Measurements from ENCODE around the gene MADD. TPM values are rescaled to one million over a fixed set of nuclear protein-coding genes. Genes with fewer than 3 reads are reported as not detected.
A peak's percentile ranks its signal among the peaks of the same experiment; 100 is the strongest.

MADD gene
- total RNA-seq, 3 donors from 2014 or later (not counting 1 experiment from before 2014, with no cell fraction given), result 333 to 383 (median 335) TPM

DNA sequence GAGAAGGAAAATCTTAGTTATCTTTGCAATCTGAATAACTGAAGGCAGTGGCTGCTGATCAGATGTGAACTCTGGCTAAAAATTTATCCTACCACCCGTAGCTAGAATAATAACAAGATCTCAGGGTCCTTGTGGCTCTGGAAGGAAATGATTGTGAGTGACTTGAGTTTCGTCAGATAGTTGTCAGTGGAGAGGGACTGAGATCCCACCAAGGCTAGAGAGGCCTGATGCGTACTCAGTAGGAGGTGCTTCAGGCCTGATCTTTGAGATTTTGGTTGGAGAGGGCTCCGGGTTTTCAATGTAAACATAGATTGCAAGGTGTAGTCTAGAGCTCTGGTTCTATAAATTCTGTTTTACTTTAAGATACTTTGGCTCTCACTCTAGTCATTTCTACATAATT lies 1.4 kb downstream of the MADD start:
- H3K27ac Mint-ChIP-seq, result peak overlapping the region; percentile 76 to 87

DNA sequence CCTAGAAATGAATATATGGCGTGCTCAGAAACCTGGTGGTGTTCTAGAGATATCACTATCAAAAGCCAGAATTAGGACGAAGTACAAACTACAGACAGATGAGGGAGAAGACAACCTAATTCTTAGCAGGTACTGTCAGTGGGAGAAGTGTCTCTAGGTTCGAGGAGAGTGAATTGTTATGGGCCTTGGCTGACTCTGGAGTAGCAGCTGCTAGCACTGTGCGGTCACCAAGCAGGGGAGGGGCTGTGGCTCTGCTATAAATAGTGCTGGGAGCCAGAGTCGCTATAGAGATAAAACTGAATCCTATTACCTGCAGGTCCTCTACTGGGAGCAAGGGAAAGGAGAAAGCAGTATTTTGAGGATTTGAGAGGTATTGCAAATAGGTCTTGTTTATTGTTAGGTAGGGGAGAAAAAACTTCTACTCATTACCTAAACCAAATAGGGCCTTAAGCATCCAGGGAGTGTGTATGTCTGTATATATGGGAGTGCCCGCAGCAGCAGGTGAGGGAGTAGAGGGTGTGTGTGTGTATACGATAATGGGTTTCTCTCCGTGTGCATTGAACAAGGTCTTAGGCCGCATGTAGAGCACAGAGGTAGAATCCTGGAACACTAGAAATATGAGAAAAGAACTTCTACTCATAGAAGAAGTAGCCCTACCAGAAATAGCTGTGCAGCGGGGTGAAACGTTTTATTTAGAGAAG lies 2.2 kb downstream of the MADD start:
- Mint-ChIP-seq H3K36me3 (no peaks in the 10 kb centered on the region), H3K4me1 (peaks cover 55 to 63% of the 10 kb centered on the region in 2 donors), H3K27ac (peak overlapping the region; percentile 76 to 87), H3K4me3 (peak overlapping the region; percentile 83), H3K27me3 (ENCODE audit: low read depth in 2 of 2) (no peaks in the 10 kb centered on the region), H3K9me3 (no peaks in the 10 kb centered on the region)
- no peak overlapping the region for H3K4me3 ChIP-seq (ENCODE audit: low read length)
- intact Hi-C loops (cut with micrococcal nuclease), result loop anchor here (1.0 to 2.0 kb wide), 2 partner anchors 58 to 95 kb away; partner anchors contain the start of genes ARFGAP2 and DDB2
- H3K9me3 ChIP-seq (ENCODE audit: control insufficient read depth, insufficient read depth, low read length), result no peaks in the 10 kb centered on the region
- H3K36me3 ChIP-seq (ENCODE audit: control insufficient read depth, insufficient read depth, low read length), result peaks cover 29% of the 10 kb centered on the region
- 47% methylated on average over 8 of the region's 11 CpGs for WGBS (ENCODE audit: insufficient coverage)
- ATAC-seq, result no peak
- peak overlapping the region; percentile 92 for H3K27ac ChIP-seq (ENCODE audit: low read length)
- H3K4me1 ChIP-seq (ENCODE audit: control insufficient read depth, insufficient read depth, low read length), result peaks cover 39% of the 10 kb centered on the region
- DNase-seq, result no peak
- no peaks in the 10 kb centered on the region for H3K27me3 ChIP-seq (ENCODE audit: control insufficient read depth, insufficient read depth, low read length)
- TF ChIP-seq, protein P1, sequence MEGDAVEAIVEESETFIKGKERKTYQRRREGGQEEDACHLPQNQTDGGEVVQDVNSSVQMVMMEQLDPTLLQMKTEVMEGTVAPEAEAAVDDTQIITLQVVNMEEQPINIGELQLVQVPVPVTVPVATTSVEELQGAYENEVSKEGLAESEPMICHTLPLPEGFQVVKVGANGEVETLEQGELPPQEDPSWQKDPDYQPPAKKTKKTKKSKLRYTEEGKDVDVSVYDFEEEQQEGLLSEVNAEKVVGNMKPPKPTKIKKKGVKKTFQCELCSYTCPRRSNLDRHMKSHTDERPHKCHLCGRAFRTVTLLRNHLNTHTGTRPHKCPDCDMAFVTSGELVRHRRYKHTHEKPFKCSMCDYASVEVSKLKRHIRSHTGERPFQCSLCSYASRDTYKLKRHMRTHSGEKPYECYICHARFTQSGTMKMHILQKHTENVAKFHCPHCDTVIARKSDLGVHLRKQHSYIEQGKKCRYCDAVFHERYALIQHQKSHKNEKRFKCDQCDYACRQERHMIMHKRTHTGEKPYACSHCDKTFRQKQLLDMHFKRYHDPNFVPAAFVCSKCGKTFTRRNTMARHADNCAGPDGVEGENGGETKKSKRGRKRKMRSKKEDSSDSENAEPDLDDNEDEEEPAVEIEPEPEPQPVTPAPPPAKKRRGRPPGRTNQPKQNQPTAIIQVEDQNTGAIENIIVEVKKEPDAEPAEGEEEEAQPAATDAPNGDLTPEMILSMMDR (IDR thresholded peaks at IDR 0.05), result no peak

More for the DNA sequence above, 1.4 kb downstream of the MADD start:
- no peaks in the 10 kb centered on the region for H3K27me3 ChIP-seq (ENCODE audit: control insufficient read depth, insufficient read depth, low read length)
- intact Hi-C loops (cut with micrococcal nuclease), result loop anchor here (1.0 to 2.0 kb wide), 2 partner anchors 57 to 95 kb away; partner anchors contain the start of genes ARFGAP2 and DDB2
- no peaks in the 10 kb centered on the region for H3K9me3 ChIP-seq (ENCODE audit: control insufficient read depth, insufficient read depth, low read length)
- TF ChIP-seq, protein P1 (IDR thresholded peaks at IDR 0.05), result no peak
- no peaks in the 10 kb centered on the region for H3K36me3 Mint-ChIP-seq
- H3K4me3 ChIP-seq (ENCODE audit: low read length), result peak overlapping the region; percentile 69
- H3K27ac ChIP-seq (ENCODE audit: low read length), result peak overlapping the region; percentile 92
- peak in 1 of 3 donors; percentile 7 for ATAC-seq
- peak in 1 of 2 donors; percentile 42 for DNase-seq
- peaks cover 39% of the 10 kb centered on the region for H3K4me1 ChIP-seq (ENCODE audit: control insufficient read depth, insufficient read depth, low read length)
- no peaks in the 10 kb centered on the region for H3K9me3 Mint-ChIP-seq
- H3K4me3 Mint-ChIP-seq, result peak overlapping the region; percentile 83
- H3K27me3 Mint-ChIP-seq (ENCODE audit: low read depth in 2 of 2), result no peaks in the 10 kb centered on the region
- whole genome bisulfite sequencing (ENCODE audit: insufficient coverage), result 44% methylated on average over 3 of the region's 4 CpGs
- peaks cover 54 to 63% of the 10 kb centered on the region in 2 donors for H3K4me1 Mint-ChIP-seq
- peaks cover 21% of the 10 kb centered on the region for H3K36me3 ChIP-seq (ENCODE audit: control insufficient read depth, insufficient read depth, low read length)

DNA sequence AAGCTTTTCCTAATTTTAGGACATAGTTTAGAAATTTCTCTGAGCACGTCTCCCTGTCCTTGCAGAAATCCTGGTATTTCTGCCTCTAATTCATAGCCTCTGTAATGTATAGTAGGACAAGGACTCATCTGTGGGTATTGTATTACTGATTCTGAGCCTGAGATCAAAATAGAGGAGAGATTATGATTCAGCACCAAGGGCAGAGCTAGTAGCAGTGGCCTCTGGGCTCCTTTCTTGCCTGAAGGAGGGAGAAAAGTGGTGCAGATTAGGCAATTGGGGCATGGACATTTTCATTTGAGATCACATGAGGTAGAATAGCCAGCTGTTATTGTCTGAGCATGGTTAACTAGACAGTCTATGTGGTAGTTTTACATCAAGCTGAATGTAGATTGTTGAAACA lies 2.8 kb downstream of the MADD start:
- peaks cover 37% of the 10 kb centered on the region for H3K4me1 ChIP-seq (ENCODE audit: control insufficient read depth, insufficient read depth, low read length)
- intact Hi-C loops (cut with micrococcal nuclease), result no loop called here
- ATAC-seq (no peak), DNase-seq (no peak)
- H3K9me3 ChIP-seq (ENCODE audit: control insufficient read depth, insufficient read depth, low read length), result no peaks in the 10 kb centered on the region
- no peak overlapping the region for H3K27ac ChIP-seq (ENCODE audit: low read length)
- Mint-ChIP-seq H3K4me1 (peaks cover 55 to 62% of the 10 kb centered on the region in 2 donors), H3K36me3 (no peaks in the 10 kb centered on the region), H3K9me3 (no peaks in the 10 kb centered on the region), H3K27me3 (ENCODE audit: low read depth in 2 of 2) (no peaks in the 10 kb centered on the region), H3K27ac (peak overlapping the region; percentile 76 to 87), H3K4me3 (peak overlapping the region; percentile 45)
- H3K4me3 ChIP-seq (ENCODE audit: low read length), result no peak overlapping the region
- WGBS (ENCODE audit: insufficient coverage), result 0% methylated on average over 1 of the region's 1 CpG
- peaks cover 34% of the 10 kb centered on the region for H3K36me3 ChIP-seq (ENCODE audit: control insufficient read depth, insufficient read depth, low read length)
- TF ChIP-seq, protein P1 (IDR thresholded peaks at IDR 0.05), result no peak
- no peaks in the 10 kb centered on the region for H3K27me3 ChIP-seq (ENCODE audit: control insufficient read depth, insufficient read depth, low read length)
